Calu3 (cell line): ENCODE data around the gene LOXHD1. TPM values are rescaled to one million over a fixed set of nuclear protein-coding genes. Genes with fewer than 3 reads are reported as not detected.

ENCODE experiments used
- BruUV-seq: library from RNA; stranded (reverse); fragments of 400-500 nt; replicated peaks from 2 replicates; lab custom pipeline; 2021; lab: Mats Ljungman, UMichigan
- CTCF ChIA-PET: fragments of 300-600 bp; sonication (Branson Sonifier 250); formaldehyde crosslinking; loops from one replicate; lab custom pipeline; 2022; ENCODE audit warnings: antibody characterized with exemption; lab: Charles Lee
- DNase-seq: peaks from one replicate; pipeline ENCODE4 v3.0.0; 2022
- H3K27ac Mint-ChIP-seq: one replicate; pipeline ENCODE4 v1.8.0; 2022; ENCODE audit warnings: mixed read lengths; ENCODE audit not compliant: unreplicated experiment
- H3K27me3 Mint-ChIP-seq: one replicate; pipeline ENCODE4 v1.8.0; 2022; ENCODE audit warnings: mixed read lengths; ENCODE audit not compliant: unreplicated experiment
- H3K36me3 Mint-ChIP-seq: one replicate; pipeline ENCODE4 v1.8.0; 2022; ENCODE audit warnings: mild to moderate bottlenecking, moderate library complexity, mixed read lengths; ENCODE audit not compliant: insufficient read depth, unreplicated experiment
- H3K4me1 Mint-ChIP-seq: one replicate; pipeline ENCODE4 v1.8.0; 2022; ENCODE audit warnings: mild to moderate bottlenecking, low read depth, mixed read lengths; ENCODE audit not compliant: unreplicated experiment
- H3K4me3 Mint-ChIP-seq: one replicate; pipeline ENCODE4 v1.8.0; 2022; ENCODE audit warnings: mild to moderate bottlenecking, low read depth, moderate library complexity, mixed read lengths; ENCODE audit not compliant: unreplicated experiment
- H3K9me3 Mint-ChIP-seq: one replicate; pipeline ENCODE4 v1.8.0; 2022; ENCODE audit warnings: low read depth, mixed read lengths; ENCODE audit not compliant: unreplicated experiment
- intact Hi-C: fragments of 100-400 bp; cut with micrococcal nuclease; formaldehyde crosslinking; loops from one replicate; pipeline ENCODE4 v1.10.0; 2022; ENCODE audit not compliant: unreplicated experiment
- total RNA-seq: library from RNA; stranded (reverse); gene quantifications from 2 replicates; pipeline ENCODE4 v1.2.3, GENCODE V29; 2022
- TF ChIP-seq, protein P1 (sequence below): fragments of 200-600 bp; IDR thresholded peaks from one replicate; pipeline ENCODE4 v1.8.0; 2022; ENCODE audit warnings: antibody characterized with exemption; ENCODE audit not compliant: unreplicated experiment

Gene LOXHD1
- total RNA-seq, 1 experiment from 2014 or later, result not detected

DNA sequence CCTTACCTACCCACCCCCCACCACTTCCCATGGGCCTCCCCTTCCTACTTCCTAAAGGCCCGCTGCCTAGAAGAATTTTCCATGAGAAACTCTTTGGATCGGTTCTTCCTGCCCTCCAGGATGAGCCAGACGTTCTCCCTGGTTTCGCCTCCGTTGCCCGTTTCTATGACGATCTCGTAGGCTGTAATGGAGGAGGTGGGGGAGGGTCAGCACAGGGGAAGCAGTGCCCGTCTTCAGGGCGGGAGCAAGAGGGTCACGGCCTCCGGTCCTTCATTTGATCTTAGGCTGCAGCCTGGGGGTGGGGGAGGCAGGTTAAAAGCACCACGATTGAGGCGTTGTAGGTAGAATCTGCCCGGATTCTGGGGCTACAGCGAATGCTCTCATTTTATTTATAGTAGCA is 172.0 kb downstream of the LOXHD1 start:
- CTCF ChIA-PET, result interaction anchor here (0.6 kb wide), 1 partner anchor 152 kb away, joined by 3 read pairs; no protein-coding TSS in a partner anchor
- no TSS peak for BruUV-seq
- Mint-ChIP-seq H3K36me3 (no peaks in the 10 kb centered on the region), H3K27me3 (no peaks in the 10 kb centered on the region), H3K4me1 (no peaks in the 10 kb centered on the region), H3K9me3 (no peaks in the 10 kb centered on the region), H3K27ac (no peak overlapping the region), H3K4me3 (no peak overlapping the region)
- no peak for DNase-seq
- intact Hi-C loops, result loop anchor here (5.0 to 10.0 kb wide), 2 partner anchors 170 to 333 kb away; partner anchors contain the start of gene LOXHD1
- TF ChIP-seq, protein P1, sequence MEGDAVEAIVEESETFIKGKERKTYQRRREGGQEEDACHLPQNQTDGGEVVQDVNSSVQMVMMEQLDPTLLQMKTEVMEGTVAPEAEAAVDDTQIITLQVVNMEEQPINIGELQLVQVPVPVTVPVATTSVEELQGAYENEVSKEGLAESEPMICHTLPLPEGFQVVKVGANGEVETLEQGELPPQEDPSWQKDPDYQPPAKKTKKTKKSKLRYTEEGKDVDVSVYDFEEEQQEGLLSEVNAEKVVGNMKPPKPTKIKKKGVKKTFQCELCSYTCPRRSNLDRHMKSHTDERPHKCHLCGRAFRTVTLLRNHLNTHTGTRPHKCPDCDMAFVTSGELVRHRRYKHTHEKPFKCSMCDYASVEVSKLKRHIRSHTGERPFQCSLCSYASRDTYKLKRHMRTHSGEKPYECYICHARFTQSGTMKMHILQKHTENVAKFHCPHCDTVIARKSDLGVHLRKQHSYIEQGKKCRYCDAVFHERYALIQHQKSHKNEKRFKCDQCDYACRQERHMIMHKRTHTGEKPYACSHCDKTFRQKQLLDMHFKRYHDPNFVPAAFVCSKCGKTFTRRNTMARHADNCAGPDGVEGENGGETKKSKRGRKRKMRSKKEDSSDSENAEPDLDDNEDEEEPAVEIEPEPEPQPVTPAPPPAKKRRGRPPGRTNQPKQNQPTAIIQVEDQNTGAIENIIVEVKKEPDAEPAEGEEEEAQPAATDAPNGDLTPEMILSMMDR, result no peak

DNA sequence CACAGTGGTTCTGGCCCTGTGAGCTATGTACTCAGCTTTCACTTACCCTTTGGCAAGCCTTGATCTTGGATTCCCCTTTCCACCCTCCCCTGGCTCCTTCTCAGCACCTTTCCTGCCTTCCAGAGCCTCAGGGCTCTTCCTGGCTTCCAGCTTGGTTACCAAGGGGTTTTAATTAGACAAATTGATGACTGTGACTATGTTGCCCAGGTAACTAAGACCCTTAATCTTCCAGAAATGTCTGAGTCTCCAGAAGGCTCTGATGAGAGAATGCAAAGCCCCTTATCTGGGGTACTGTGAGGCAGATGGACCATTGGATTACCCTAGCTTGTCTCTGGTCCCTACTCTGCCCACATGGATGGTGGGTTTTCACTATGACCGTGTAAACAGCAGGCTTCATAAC is 174.2 kb downstream of the LOXHD1 start:
- H3K4me3 Mint-ChIP-seq, result no peak overlapping the region

DNA sequence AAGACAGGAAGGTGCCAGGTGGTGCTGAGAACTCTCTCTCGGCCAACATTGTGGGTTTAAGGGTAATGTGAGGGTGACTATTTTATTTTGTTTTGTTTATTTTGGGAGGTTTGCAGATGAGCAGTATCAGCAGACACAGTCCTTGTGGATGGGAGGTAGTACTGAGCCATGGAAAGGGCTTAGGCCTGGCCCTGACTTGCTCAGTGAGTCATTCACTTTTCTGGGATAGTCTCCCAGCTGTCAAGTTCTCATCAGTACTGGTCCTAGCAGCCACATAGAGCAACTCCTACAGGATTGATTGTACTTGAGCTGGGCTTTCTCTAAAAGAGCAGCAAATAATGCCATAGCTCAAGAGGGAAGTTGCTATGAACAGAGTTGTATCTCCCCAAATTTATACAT is 175.2 kb downstream of the LOXHD1 start:
- intact Hi-C loops, result loop anchor here (1.0 to 10.0 kb wide), 3 partner anchors 173 to 330 kb away; partner anchors contain the start of gene LOXHD1
- CTCF ChIA-PET, result interaction anchor here (0.7 to 2.0 kb wide), 3 partner anchors 49 to 201 kb away, joined by 3 to 18 read pairs (median 3); no protein-coding TSS in a partner anchor
- H3K9me3 Mint-ChIP-seq, result no peaks in the 10 kb centered on the region
- no peak for DNase-seq
- BruUV-seq, result no TSS peak
- TF ChIP-seq, protein P1, result no peak
- H3K4me1 Mint-ChIP-seq, result no peaks in the 10 kb centered on the region
- peaks cover 23% of the 10 kb centered on the region for H3K27me3 Mint-ChIP-seq
- no peak overlapping the region for H3K4me3 Mint-ChIP-seq
- no peaks in the 10 kb centered on the region for H3K36me3 Mint-ChIP-seq
- H3K27ac Mint-ChIP-seq, result no peak overlapping the region

More for the DNA sequence above, 174.2 kb downstream of the LOXHD1 start:
- no peak for DNase-seq
- intact Hi-C loops, result loop anchor here (5.0 to 10.0 kb wide), 2 partner anchors 172 to 331 kb away; partner anchors contain the start of gene LOXHD1
- BruUV-seq, result no TSS peak
- CTCF ChIA-PET, result interaction anchor here (1.4 kb wide), 1 partner anchor 200 kb away, joined by 3 read pairs; no protein-coding TSS in a partner anchor
- Mint-ChIP-seq H3K36me3 (no peaks in the 10 kb centered on the region), H3K27ac (no peak overlapping the region), H3K27me3 (peaks cover 13% of the 10 kb centered on the region), H3K9me3 (no peaks in the 10 kb centered on the region), H3K4me1 (no peaks in the 10 kb centered on the region)
- TF ChIP-seq, protein P1, result no peak

DNA sequence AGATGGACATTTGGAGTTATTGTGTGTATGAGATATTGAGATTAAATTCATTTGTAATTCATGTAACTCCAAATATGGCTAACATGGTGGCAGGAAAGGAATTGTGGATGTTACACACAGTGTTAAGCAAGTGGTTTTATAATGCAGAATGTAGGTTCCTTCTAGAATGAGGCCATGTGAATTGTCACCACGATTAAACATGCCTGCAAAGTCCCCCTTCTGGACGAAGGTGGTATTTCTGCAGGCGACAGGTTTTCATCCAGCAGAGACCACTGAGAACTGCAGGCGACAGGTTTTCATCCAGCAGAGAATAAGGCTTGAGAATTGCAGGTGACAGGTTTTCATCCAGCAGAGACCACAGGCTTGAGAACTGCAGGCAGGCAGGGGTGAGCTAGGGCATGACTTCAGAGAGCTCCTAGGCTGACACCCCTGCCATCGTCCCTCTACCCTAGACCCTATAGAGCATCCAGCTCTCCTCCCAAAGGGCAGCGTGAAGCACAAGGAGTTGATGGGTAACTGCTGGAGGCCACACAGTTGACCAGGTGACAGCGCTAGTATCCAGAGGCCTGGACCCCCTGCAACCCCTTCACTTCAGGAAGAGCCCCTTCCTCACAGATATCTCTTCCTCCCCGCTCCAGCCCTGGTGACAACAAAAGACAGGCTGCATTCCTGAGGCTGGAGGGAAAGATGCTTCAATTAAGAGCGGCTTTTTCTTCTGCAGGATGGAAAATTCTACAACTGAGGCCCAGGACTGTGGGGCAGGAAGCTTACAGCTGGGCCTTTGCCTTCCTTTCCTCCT is 175.8 kb downstream of the LOXHD1 start:
- peak; percentile 72 for DNase-seq
- intact Hi-C loops, result loop anchor here (1.0 to 10.0 kb wide), 3 partner anchors 174 to 329 kb away; partner anchors contain the start of gene LOXHD1
- H3K9me3 Mint-ChIP-seq, result no peaks in the 10 kb centered on the region
- H3K27ac Mint-ChIP-seq, result no peak overlapping the region
- no peaks in the 10 kb centered on the region for H3K4me1 Mint-ChIP-seq
- H3K36me3 Mint-ChIP-seq, result no peaks in the 10 kb centered on the region
- CTCF ChIA-PET, result interaction anchor here (0.7 to 2.0 kb wide), 2 partner anchors 48 to 200 kb away, joined by 3 to 18 read pairs; no protein-coding TSS in a partner anchor
- TF ChIP-seq, protein P1, result peak; percentile 60
- H3K27me3 Mint-ChIP-seq, result peaks cover 29% of the 10 kb centered on the region
- H3K4me3 Mint-ChIP-seq, result no peak overlapping the region
- no TSS peak for BruUV-seq
